Stimulated activated naive CD8-positive, alpha-beta T cell treated with anti-CD3 and anti-CD28 coated beads, Interleukin-15, amount 100 ng/mL, for 72 hours (primary cell): ENCODE data around the gene LRRK1.
A peak's percentile ranks its signal among the peaks of the same experiment; 100 is the strongest.

ENCODE experiments used
- ATAC-seq: fragments of 150-1000 bp; cut with Tn5 transposase; 2 replicates; pipeline ENCODE4 v1.10.0; 2021; ENCODE audit warnings: mild to moderate bottlenecking, moderate library complexity
- DNase-seq, 2 donors: peaks; one replicate each; pipeline ENCODE4 v3.0.0; 2021 to 2022
- H3K27ac Mint-ChIP-seq, 2 donors: one replicate each; pipeline ENCODE4 v1.8.0; 2022; ENCODE audit warnings: mild to moderate bottlenecking in 2 of 2, mixed read lengths in 2 of 2, moderate library complexity in 2 of 2
- H3K27me3 Mint-ChIP-seq: one replicate; pipeline ENCODE4 v1.8.0; 2022; ENCODE audit warnings: mixed read lengths
- H3K4me1 Mint-ChIP-seq: one replicate; pipeline ENCODE4 v1.8.0; 2022; ENCODE audit warnings: mild to moderate bottlenecking, mixed read lengths
- H3K4me3 Mint-ChIP-seq, 2 donors: one replicate each; pipeline ENCODE4 v1.8.0; 2022; ENCODE audit warnings: mild to moderate bottlenecking in 2 of 2, mixed read lengths in 2 of 2, moderate library complexity in 1 of 2
- H3K9me3 Mint-ChIP-seq, 2 donors: one replicate each; pipeline ENCODE4 v1.8.0; 2022; ENCODE audit warnings: mixed read lengths in 2 of 2

Gene LRRK1

DNA sequence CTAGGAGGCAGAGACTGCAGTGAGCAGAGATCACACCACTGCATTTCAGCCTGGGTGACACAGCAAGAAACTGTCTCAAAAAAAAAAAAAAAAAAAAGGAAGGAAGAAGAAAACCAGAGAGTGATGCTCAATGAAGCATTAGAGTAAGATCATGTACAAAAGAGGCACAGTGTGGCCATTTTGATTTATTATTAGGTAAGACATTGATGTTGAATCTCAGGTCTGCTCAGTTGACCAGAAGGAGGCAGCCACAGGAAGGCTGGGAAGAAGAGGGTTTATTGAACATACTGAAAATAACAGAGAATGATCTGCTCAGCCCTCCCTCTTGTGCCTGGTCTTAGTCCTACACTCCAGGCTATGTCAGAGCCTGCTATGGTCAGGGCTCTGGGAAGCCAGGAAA, 15.6 kb downstream of the LRRK1 start:
- Mint-ChIP-seq H3K9me3 (no peaks in the 10 kb centered on the region), H3K27me3 (peaks cover 19% of the 10 kb centered on the region), H3K4me1 (no peaks in the 10 kb centered on the region), H3K4me3 (no peak overlapping the region), H3K27ac (no peak overlapping the region)
- ATAC-seq (no peak), DNase-seq (no peak)

DNA sequence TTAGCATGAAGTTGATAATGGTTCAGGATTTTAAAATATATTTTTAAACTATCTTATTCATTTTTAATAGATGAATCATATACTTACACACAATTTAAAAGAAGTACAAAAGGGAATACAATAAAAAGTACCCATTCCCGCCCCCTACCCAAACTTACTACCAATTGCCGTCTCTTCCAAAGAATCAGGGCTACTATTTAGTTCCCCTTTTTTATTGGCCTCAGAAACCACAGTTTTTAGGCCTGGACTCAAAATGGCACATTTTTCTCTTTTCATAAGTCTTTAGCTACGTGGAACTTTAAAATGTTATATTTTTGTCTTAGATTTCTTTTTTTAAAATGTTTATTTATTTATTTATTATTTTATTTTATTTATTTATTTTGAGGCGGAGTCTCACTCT, 18.0 kb downstream of the LRRK1 start:
- Mint-ChIP-seq H3K4me1 (no peaks in the 10 kb centered on the region), H3K4me3 (no peak overlapping the region), H3K9me3 (no peaks in the 10 kb centered on the region), H3K27ac (no peak overlapping the region), H3K27me3 (peaks cover 19% of the 10 kb centered on the region)
- DNase-seq, result no peak
- ATAC-seq, result no peak

DNA sequence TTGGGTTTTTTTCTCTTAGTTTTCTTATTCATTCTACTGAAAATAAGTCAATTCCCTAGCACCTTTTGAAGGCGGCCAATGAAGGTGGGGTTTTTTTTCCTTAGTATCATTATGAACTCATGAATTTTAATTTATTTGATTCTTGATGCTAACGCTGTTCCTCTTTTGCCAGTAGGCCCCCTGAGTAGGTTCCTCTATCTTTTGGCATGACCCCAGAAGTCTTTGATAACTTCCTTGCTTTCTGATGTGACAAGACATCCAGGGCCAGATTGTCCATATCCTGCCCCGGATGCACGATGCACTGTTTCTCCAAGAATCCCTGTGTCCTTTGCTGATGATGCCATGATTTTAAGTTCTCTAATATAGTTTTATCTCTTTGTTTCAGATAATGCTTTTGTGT, 20.6 kb downstream of the LRRK1 start:
- H3K27ac Mint-ChIP-seq, result no peak overlapping the region
- H3K4me1 Mint-ChIP-seq, result no peaks in the 10 kb centered on the region
- H3K27me3 Mint-ChIP-seq, result peaks cover 6% of the 10 kb centered on the region
- ATAC-seq, result no peak
- DNase-seq, result no peak
- H3K4me3 Mint-ChIP-seq, result no peak overlapping the region
- no peaks in the 10 kb centered on the region for H3K9me3 Mint-ChIP-seq

DNA sequence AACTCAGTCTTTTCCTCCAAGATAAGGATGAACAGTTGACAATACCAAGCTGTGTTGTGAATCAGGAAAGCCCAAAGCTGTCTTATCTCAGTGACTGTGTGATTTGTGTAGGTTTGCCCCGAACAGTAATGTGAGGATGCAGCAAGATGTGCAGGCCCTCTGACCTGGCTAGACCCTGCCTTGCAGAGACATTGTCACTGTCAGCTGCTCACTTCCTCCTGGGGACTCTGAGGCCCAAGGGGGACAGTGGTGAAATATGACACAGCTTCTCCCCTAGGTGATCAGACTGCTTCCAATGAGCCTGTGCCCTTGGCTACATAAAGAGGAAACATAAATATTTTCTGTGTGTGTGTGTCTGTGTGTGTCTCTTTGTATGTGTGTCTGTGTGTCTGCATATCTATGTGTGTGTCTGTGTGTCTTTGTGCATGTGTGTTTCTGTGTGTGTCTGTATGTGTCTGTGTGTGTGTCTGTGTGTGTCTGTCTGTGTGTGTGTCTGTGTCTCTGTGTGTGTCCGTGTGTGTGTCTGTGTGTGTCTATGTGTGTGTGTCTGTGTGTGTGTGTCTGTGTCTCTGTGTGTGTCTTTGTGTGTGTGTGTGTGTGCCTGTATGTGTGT, 21.7 kb downstream of the LRRK1 start:
- Mint-ChIP-seq H3K4me3 (no peak overlapping the region), H3K4me1 (no peaks in the 10 kb centered on the region), H3K9me3 (no peaks in the 10 kb centered on the region), H3K27me3 (no peaks in the 10 kb centered on the region), H3K27ac (no peak overlapping the region)
- DNase-seq, result no peak
- ATAC-seq, result no peak

DNA sequence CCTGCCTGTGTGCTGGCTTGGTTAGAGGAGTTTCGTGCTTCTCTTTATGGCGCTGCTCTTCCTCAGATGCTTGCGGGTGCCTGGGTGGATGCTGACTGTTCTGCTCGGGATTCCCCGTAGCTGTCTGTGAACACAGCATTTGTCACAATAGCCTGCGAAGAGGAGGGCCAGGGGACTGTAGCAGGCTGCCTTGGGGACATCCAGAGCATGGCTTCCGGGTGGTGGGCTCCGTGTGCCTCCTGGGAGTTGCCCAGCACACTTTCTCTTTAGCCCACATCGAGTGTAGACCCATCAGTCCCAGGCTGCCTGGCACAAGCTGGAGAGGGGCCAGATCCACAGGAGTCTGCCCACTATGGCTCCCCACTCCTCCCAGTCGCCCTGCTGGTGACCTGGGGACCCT, 22.4 kb downstream of the LRRK1 start:
- no peak overlapping the region for H3K27ac Mint-ChIP-seq
- no peaks in the 10 kb centered on the region for H3K4me1 Mint-ChIP-seq
- H3K27me3 Mint-ChIP-seq, result no peaks in the 10 kb centered on the region
- no peak for ATAC-seq
- no peak overlapping the region for H3K4me3 Mint-ChIP-seq
- no peaks in the 10 kb centered on the region for H3K9me3 Mint-ChIP-seq
- no peak for DNase-seq

DNA sequence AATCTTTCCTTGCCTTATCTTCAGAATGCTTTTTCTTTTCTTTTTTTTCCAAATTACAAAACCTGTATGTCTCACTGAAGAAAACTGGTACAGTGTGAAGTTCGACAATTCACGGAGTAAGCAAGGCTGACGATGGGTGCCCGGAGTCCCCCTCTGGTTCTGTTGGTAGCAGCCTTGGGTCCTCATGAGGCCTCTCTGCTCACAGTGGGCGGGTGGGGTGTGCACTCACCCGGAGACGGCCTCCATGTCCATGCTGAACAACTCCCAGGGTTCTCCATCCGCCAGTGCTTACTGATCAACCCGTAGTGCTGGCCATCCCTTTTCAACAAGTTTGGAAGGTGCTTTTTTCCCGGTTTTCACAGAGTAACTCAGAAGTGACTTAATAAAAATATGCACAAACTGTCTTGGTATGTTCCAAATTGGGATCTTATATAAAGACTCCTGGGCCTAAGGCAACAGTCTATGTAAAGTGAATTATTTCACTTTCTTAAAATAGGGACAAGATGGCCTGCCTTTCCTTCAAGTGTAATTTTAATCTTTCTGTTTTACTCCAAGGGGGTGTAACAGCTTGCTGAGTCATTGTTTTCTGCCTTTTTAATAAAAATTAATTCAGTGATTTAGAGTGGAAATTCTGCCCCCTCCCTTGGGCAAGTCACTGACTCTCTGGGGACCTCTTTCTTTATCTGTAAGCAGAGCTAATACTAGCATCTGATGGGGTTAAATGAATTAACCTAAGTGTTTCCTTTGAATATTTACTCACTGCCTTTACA, 23.7 kb downstream of the LRRK1 start:
- Mint-ChIP-seq H3K4me1 (no peaks in the 10 kb centered on the region), H3K27me3 (peaks cover 6% of the 10 kb centered on the region), H3K27ac (no peak overlapping the region), H3K9me3 (no peaks in the 10 kb centered on the region), H3K4me3 (no peak overlapping the region)
- DNase-seq (no peak), ATAC-seq (no peak)

DNA sequence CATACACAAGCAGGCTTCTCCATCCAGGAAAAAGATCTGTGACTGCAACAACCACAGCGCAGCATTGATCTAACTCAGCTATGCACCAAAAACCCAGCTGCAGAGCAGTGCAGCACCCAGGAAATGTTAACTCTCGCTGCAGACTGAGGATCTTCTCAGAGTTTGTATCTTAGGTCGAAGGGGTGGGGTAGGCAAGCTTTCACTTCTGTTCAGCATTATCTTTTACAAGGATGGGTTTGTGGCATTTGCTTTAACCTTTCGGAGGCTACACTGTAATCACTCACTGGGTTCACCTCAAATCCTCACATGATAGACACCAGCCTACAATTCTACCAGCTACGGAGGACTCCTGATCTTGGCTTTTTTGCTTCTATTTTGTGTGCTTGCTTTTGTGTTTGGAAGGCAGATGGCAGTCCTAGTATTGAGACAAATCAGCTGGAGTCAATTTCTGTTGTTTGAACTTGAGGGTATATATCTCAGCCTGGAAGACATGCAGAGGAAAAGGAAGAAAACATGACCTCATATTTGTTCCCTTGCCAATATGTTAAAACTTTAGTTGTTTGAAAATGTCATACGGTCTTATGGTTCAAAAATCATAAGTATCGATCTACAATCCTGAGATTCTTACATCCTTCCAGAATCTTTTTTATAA, 25.2 kb downstream of the LRRK1 start:
- Mint-ChIP-seq H3K27me3 (peaks cover 20% of the 10 kb centered on the region), H3K27ac (no peak overlapping the region), H3K4me3 (no peak overlapping the region), H3K9me3 (no peaks in the 10 kb centered on the region), H3K4me1 (no peaks in the 10 kb centered on the region)
- DNase-seq (no peak), ATAC-seq (no peak)

DNA sequence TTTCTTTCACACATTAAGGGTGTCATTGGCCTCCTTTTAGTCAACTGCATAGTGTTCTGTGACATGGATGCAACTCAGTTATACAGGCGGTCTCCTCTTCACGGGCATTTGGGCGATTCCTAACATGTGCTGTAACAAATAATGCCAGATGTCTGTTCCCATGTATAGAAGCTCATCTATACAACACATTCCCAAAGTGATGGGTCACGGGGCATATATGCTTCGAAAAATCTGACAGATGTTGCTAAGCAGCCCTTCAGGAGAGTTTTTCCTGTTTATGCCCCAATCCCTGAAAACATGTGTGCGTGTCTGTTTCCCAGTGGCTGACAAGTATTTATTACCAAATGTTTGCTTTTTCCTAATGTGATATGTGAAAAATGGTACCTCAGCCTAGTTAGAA, 25.8 kb downstream of the LRRK1 start:
- Mint-ChIP-seq H3K9me3 (no peaks in the 10 kb centered on the region), H3K4me3 (no peak overlapping the region), H3K27ac (no peak overlapping the region), H3K27me3 (peaks cover 20% of the 10 kb centered on the region), H3K4me1 (no peaks in the 10 kb centered on the region)
- DNase-seq (no peak), ATAC-seq (no peak)

DNA sequence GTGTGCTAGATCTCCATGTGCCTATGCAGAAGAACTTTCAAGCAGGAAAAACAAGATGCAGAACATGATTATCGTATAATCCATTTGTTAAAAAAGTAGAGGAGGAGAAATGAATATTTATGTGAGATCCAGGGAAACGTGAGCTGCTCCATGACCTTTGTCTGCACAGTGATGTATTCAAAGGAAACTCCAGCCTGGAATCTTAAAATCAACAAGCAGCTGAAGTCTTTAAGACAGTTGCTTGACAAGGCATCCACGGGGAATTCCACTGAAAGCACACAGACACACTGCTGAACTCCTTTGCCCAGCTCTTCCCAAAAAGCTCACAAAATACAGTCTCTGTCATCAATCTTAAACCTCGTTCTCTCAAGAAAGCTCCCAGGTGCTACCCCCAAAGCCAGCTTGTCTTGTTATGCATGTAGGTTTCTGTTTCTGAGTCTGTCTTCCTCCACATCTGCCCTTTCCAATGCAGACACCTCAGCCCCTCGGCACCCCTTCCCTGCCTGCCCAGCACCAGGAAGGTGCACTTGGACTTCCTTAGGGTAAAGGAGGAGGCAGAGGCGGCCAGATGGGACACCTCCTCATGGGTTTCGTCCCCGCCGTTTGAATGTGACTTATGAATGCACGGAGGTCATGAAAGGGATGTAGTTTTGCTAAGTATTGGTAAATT, 28.7 kb downstream of the LRRK1 start:
- Mint-ChIP-seq H3K4me1 (no peaks in the 10 kb centered on the region), H3K4me3 (no peak overlapping the region), H3K9me3 (no peaks in the 10 kb centered on the region), H3K27me3 (peaks cover 28% of the 10 kb centered on the region), H3K27ac (no peak overlapping the region)
- DNase-seq (no peak), ATAC-seq (no peak)

DNA sequence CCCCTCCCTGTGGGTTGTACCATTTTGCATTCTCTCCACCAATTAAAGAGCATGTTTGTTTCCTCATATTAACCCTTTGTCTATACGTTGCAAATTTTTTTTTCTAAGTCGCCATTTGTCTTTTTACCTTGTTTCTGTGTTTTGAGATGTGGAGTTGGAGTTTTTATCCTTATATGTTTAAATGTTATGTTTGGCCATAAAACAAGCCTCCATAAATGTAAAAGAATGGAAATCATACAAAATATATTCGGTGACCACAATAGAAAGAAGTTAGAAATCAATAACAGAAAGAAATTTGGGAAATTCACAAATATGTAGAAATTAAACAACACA, 29.2 kb downstream of the LRRK1 start:
- Mint-ChIP-seq H3K27me3 (peaks cover 28% of the 10 kb centered on the region), H3K27ac (no peak overlapping the region), H3K4me3 (no peak overlapping the region), H3K4me1 (no peaks in the 10 kb centered on the region), H3K9me3 (no peaks in the 10 kb centered on the region)
- ATAC-seq, result no peak
- DNase-seq, result no peak

DNA sequence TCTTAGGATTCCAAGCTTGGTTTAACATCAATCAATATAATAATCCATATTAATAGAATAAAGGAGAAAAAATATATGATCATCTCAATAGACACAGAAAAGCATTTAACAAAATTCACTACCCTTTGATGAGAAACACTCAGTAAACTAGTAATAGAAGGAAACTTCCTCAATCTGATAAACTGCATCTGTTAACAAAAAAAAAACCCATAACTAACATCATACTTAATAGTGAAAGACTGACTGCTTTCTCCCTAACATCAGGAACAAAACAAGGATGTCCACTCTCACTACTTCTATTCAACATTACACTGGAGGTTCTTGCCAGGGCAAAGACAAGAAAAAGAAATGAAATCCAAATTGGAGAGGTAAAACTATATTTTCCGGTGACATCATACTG, 30.5 kb downstream of the LRRK1 start:
- H3K9me3 Mint-ChIP-seq, result no peaks in the 10 kb centered on the region

DNA sequence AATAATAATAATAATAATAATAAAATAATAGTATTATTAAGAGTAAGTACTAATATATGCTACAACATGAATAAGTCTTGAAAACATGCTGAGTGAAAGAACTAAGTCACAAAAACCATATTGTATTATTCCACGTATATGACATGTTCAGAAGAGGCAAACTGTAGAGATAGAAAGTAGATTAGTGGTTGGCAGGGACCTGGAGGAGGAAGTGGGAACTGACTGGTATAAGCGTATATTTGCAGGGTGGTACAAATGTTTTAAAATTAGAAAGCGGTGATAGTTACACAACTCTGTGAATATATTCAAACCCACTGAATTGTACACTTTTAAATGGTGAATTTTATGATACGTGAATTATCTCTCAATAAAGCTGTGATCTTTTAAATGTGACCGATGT, 32.8 kb downstream of the LRRK1 start:
- Mint-ChIP-seq H3K4me1 (no peaks in the 10 kb centered on the region), H3K4me3 (no peak overlapping the region), H3K27me3 (peaks cover 48% of the 10 kb centered on the region), H3K27ac (no peak overlapping the region), H3K9me3 (no peaks in the 10 kb centered on the region)
- DNase-seq, result no peak
- ATAC-seq, result no peak

More for the DNA sequence above, 30.5 kb downstream of the LRRK1 start:
- ATAC-seq (no peak), DNase-seq (no peak)
- no peaks in the 10 kb centered on the region for H3K4me1 Mint-ChIP-seq
- peaks cover 39% of the 10 kb centered on the region for H3K27me3 Mint-ChIP-seq
- H3K4me3 Mint-ChIP-seq, result no peak overlapping the region
- no peak overlapping the region for H3K27ac Mint-ChIP-seq

DNA sequence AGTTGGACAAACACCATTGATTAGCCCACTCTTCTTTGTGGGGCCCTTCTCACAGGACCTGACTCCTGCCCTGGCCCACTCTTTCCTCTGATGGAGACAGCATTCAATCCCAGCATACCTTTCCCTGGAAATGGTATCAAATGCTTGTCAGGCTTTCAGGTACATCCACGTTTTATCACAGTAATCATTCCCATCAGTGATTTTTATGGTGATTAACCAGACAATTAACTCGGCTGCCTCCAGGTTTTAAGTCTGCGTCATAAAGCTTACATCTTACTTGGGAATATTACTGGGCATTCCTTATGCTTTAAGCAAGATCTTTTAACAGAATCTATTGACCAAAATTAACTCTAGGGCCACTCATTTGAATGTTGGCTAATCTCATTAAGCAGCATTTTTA, 33.4 kb downstream of the LRRK1 start:
- no peak overlapping the region for H3K27ac Mint-ChIP-seq
- DNase-seq, result no peak
- no peak overlapping the region for H3K4me3 Mint-ChIP-seq
- H3K4me1 Mint-ChIP-seq, result no peaks in the 10 kb centered on the region
- H3K27me3 Mint-ChIP-seq, result peaks cover 51% of the 10 kb centered on the region
- H3K9me3 Mint-ChIP-seq, result no peaks in the 10 kb centered on the region
- no peak for ATAC-seq

DNA sequence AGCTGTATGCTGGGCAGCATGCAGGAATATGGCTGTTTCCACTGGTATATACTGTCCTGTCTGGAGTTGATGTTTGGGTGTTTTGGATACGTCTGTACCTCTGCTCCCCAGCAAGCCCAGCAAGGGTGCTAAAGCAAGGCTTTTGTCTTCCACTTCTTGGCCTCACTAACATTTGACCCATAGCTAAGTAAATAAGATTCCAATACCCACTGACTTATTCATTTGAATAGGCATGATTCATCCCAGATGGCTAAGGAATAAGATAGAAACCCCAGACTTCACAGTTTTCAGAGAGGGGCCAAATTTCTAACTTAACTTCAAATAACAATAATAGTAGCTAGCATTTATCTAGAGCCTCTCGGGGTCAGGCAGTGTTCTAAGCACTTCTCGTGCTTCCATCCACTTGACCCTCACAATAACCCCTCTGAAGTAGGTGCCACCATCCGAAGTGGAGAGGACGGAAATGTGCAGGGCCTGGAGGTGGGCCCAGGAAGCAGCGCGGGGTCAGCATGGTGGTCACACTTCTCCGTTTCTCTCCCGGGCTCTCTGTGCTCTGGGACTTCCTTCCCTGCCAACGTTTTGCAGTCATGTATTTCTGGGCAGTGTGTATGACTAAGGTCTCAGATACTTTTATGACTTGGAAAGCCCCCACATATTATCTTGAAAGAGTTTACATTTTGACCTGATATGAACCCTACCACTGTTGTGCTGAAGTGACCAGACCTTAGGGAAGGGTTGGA, 39.3 kb downstream of the LRRK1 start:
- H3K4me3 Mint-ChIP-seq, result no peak overlapping the region
- DNase-seq, result no peak
- no peak for ATAC-seq
- peaks cover 62% of the 10 kb centered on the region for H3K27me3 Mint-ChIP-seq
- H3K9me3 Mint-ChIP-seq, result no peaks in the 10 kb centered on the region
- peak overlapping the region in 1 of 2 donors; percentile 54 for H3K27ac Mint-ChIP-seq
- H3K4me1 Mint-ChIP-seq, result no peaks in the 10 kb centered on the region
